AG10803 (cell line): ENCODE data around the gene YWHAH.

Experiments
- DNase-seq: peaks from one replicate; pipeline ENCODE4 v3.0.0; 2010; ENCODE audit warnings: low read depth
- H3K4me3 ChIP-seq: 2 replicates; pipeline ENCODE4 v1.5.1; 2011; ENCODE audit warnings: mild to moderate bottlenecking, low read length, control low read depth
- TF ChIP-seq, protein P1 (sequence below): conservative IDR thresholded peaks from 2 replicates; pipeline ENCODE4 v1.5.1; 2011; ENCODE audit warnings: mild to moderate bottlenecking, low read length, control low read depth, inconsistent platforms

YWHAH gene

DNA sequence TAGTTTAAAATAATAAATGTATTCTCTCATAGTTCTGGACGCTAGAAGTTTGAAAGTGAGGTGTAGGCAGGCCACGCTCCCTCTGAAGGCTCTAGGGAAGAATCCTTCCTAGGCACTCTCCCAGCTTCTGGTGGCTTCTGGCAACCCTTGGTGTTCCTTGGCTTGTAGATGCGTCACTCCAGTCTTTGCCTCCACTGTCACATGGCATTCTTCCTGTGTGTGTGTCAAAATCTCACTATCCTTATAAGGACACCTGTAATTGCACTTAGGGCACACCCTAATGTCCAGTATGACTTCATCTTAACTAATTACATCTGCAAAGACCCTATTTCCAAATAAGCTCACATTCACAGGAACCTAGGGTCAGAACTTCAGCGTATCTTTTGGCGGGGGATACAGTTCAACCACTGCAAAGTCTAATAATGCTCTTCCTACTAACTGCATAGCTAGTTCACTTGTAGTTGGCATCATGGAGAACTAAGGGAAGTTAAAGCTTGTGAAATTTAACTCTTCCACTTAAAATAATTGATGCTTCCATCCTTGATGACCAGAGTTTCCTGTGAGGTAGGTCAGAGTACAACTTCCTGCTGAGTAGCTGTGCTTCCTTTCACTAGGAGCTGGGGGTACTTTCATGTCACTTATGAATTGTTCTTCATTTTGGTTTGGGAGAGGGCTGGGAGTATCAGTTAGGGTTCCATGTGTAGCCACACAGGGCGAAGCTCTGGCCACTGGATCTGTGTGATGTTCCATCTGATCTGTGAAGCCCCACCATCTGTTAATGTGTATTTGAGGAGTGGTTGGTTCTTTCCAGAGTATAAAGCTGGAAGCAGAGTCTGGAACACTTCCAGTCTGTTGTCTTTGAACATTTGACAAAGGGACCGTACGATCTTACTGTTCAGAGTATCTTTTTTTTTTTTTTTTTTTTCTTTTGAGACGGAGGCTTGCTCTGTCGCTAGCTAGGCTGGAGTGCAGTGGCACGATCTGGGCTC lies 10.5 kb downstream of the YWHAH start:
- peak; percentile 65 for DNase-seq
- TF ChIP-seq, protein P1, sequence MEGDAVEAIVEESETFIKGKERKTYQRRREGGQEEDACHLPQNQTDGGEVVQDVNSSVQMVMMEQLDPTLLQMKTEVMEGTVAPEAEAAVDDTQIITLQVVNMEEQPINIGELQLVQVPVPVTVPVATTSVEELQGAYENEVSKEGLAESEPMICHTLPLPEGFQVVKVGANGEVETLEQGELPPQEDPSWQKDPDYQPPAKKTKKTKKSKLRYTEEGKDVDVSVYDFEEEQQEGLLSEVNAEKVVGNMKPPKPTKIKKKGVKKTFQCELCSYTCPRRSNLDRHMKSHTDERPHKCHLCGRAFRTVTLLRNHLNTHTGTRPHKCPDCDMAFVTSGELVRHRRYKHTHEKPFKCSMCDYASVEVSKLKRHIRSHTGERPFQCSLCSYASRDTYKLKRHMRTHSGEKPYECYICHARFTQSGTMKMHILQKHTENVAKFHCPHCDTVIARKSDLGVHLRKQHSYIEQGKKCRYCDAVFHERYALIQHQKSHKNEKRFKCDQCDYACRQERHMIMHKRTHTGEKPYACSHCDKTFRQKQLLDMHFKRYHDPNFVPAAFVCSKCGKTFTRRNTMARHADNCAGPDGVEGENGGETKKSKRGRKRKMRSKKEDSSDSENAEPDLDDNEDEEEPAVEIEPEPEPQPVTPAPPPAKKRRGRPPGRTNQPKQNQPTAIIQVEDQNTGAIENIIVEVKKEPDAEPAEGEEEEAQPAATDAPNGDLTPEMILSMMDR = no peak

DNA sequence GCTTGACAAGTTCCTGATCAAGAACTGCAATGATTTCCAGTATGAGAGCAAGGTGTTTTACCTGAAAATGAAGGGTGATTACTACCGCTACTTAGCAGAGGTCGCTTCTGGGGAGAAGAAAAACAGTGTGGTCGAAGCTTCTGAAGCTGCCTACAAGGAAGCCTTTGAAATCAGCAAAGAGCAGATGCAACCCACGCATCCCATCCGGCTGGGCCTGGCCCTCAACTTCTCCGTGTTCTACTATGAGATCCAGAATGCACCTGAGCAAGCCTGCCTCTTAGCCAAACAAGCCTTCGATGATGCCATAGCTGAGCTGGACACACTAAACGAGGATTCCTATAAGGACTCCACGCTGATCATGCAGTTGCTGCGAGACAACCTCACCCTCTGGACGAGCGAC lies 12.0 kb downstream of the YWHAH start:
- TF ChIP-seq, protein P1 = no peak

More for the DNA sequence above, 10.5 kb downstream of the YWHAH start:
- H3K4me3 ChIP-seq = no peak overlapping the region

DNA sequence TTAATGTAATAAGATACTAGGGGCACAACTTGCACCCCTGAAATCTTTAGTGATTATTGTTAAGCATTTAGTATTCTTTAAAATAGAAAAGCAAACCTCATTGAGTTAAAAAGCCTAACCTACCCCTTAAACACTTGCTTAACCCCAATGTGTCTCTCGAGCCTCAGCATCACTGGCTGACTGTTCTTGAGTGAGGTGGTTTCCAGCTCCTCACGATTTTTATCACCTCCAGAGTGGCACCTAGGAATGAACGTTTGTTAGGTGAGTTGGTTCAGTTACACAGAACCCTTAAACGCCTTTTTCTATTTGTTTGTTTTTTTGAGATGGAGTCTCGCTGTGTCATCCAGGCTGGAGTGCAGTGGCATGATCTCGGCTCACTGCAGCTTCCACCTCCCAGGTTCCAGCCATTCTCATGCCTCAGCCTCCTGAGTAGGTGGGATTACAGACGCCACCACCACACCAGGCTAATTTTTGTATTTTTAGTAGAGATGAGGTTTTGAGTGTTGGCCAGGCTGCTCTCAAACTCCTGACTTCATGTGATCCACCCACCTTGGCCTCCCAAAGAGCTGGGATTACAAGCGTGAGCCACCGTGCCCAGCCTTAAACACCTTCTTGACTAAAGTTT lies 13.7 kb downstream of the YWHAH start:
- no peak overlapping the region for H3K4me3 ChIP-seq
- TF ChIP-seq, protein P1 = no peak
- DNase-seq = no peak

More for the DNA sequence above, 12.0 kb downstream of the YWHAH start:
- DNase-seq = no peak
- no peak overlapping the region for H3K4me3 ChIP-seq

DNA sequence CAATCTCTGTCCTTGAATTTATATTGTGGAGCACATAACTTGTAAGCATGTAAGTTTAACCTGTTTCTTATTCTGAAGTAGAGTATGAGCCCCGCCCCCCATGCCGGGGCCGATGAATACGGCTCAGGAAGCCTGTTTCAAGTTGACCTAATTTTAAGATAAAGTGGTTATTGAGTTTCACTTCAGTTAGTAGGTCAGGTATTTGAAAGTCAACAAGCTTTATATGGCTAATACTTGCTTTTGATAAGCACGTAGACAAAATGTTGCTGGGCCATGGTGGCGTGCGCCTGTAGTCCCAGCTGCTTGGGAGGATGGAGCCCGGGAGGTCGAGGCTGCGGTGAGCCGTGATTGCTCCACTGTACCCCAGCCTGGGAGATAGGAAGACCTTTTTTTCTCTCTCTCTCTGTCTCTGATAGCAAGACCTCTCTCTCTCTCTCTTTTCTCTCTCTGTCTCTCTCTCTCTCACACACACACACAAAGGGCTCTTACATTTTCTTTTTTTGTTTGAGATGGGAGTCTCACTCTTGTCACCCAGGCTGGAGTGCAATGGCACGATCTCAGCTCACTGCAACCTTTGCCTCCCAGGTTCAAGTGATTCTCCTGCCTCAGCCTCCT lies 14.4 kb downstream of the YWHAH start:
- no peak overlapping the region for H3K4me3 ChIP-seq
- TF ChIP-seq, protein P1 = no peak
- DNase-seq = no peak

DNA sequence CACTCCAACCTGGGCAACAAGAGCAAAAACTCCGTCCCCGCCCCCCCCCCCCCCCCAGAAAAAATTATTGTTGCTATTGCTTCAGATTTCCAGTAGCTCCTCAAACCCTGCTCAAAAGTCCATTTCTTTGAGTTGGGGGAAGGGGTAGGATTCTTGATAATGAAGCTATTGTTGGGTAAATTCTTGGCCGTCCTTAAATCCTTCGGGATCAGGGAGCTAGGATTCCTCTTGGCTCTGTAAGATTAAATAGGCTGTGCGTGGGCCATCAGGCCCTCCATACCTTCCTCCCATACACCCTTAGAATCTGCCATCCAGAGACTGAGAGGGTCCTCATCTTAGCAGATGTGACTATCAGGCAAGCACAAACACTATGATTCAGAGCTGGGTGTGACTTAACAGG lies 16.4 kb downstream of the YWHAH start:
- H3K4me3 ChIP-seq = no peak overlapping the region
- no peak for DNase-seq
- TF ChIP-seq, protein P1 = no peak

DNA sequence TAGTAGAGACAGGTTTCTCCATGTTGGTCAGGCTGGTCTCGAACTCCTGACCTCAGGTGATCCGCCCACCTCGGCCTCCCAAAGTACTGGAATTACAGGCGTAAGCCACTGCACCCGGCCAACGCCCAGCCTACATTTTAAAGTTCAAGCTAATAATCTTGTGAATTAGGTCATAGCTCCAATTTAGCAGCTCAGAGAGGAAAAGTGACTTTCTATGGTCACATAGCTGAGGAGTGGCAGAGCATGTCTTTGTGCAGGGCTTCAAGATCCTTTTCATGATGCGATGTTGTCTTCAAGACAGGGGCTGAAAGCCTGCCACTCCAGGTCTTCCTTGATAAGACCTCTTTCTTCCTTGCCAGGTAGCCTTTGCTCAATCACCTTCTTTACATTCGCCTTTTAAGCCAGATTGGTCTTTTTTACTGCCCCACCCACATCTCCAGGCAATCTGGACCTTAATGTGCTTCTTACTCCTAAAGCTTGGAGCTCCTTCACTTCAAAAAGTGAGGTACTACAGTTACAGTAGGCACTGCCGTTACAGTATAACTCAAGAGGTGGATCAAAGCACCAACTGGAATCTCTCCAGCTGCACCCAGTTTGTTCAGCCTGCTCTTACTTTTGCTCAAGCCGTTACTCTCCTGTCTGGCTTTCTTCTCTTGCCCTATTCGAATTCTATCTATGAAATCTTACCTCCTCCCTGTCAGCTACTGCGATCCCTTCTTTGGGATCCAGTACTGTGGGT lies 18.2 kb downstream of the YWHAH start:
- TF ChIP-seq, protein P1 = no peak
- no peak overlapping the region for H3K4me3 ChIP-seq
- no peak for DNase-seq
